B cell (primary cell): Measurements from ENCODE around the gene BAMBI. TPM values are rescaled to one million over a fixed set of nuclear protein-coding genes. Genes with fewer than 3 reads are reported as not detected.

Experiments
- ATAC-seq: fragments of 200-7000 bp; cut with Tn5 transposase; one replicate; pipeline ENCODE4 v1.10.0; 2021; ENCODE audit warnings: low read depth, mild to moderate bottlenecking, moderate number of reproducible peaks, moderate library complexity
- CTCF ChIA-PET: fragments of 350-600 bp; sonication (Branson Sonifier 250); formaldehyde crosslinking; loops from one replicate; lab custom pipeline; 2021; ENCODE audit warnings: antibody characterized with exemption, inconsistent platforms; lab: Charles Lee
- POLR2A ChIA-PET: fragments of 350-600 bp; sonication (Branson Sonifier 250); formaldehyde crosslinking; loops from one replicate; lab custom pipeline; 2021; ENCODE audit warnings: antibody characterized with exemption; lab: Charles Lee
- DNase-seq: peaks from one replicate; pipeline ENCODE4 v3.0.0; 2013
- H2AFZ ChIP-seq: 2 replicates; pipeline ENCODE4 v1.6.1; 2012; ENCODE audit warnings: mild to moderate bottlenecking, low read depth, low read length; ENCODE audit not compliant: insufficient read depth, poor library complexity, severe bottlenecking
- H3K27ac ChIP-seq, 2 donors: 1 replicate in 1 of 2; 2 replicates in 1 of 2; pipeline ENCODE4 v1.5.1; 2012 to 2013; ENCODE audit warnings: low read length in 2 of 2, mild to moderate bottlenecking in 2 of 2, moderate library complexity in 1 of 2
- H3K27me3 ChIP-seq, 4 experiments: fragments of 200-600 bp in 1 of 4; sonication (generic) in 1 of 4; replicated peaks in 1 of 4; 1 replicate in 2 of 4; 2 replicates in 2 of 4; pipeline versions ENCODE4 v1.6.1 to v1.7.0; 2013 to 2016; ENCODE audit warnings: low read length in 3 of 4, mild to moderate bottlenecking in 2 of 4, mixed read lengths in 1 of 4, moderate library complexity in 1 of 4; ENCODE audit not compliant: insufficient read depth in 4 of 4, control insufficient read depth in 3 of 4; ENCODE audit errors: control extremely low read depth in 1 of 4
- H3K36me3 ChIP-seq, 2 experiments: replicated peaks in 1 of 2; 1 replicate in 1 of 2; 2 replicates in 1 of 2; pipeline versions ENCODE4 v1.6.1 to v1.7.1; 2013; ENCODE audit warnings: low read length in 1 of 2; ENCODE audit not compliant: insufficient read depth in 2 of 2, control insufficient read depth in 1 of 2; ENCODE audit errors: control extremely low read depth in 1 of 2, extremely low read depth in 1 of 2
- H3K4me1 ChIP-seq, 2 donors: fragments of 200-600 bp in 1 of 2; sonication (generic) in 1 of 2; 1 replicate in 1 of 2; 2 replicates in 1 of 2; pipeline versions ENCODE4 v1.5.1 to v1.6.1; 2013 to 2017; ENCODE audit warnings: low read length in 2 of 2; ENCODE audit not compliant: control insufficient read depth in 2 of 2, insufficient read depth in 2 of 2
- H3K4me2 ChIP-seq: replicated peaks from 2 replicates; pipeline ENCODE3; 2012; ENCODE audit warnings: mild to moderate bottlenecking, low read depth, low read length; ENCODE audit not compliant: poor library complexity, severe bottlenecking
- H3K4me3 ChIP-seq, 5 experiments: fragments of 200-600 bp in 1 of 5; sonication (generic) in 1 of 5; 1 replicate in 3 of 5; 2 replicates in 2 of 5; pipeline versions ENCODE4 v1.5.1 to v1.7.0; 2011 to 2016; ENCODE audit warnings: low read length in 4 of 5, mild to moderate bottlenecking in 4 of 5, low read depth in 2 of 5, control low read depth in 1 of 5, moderate library complexity in 1 of 5; ENCODE audit not compliant: insufficient read depth in 1 of 5; ENCODE audit errors: control extremely low read depth in 1 of 5, extremely low read depth in 1 of 5
- H3K79me2 ChIP-seq: fragments of 200-600 bp; sonication (generic); one replicate; pipeline ENCODE4 v1.6.0; 2016; ENCODE audit warnings: low read length; ENCODE audit not compliant: control insufficient read depth, insufficient read depth
- H3K9ac ChIP-seq: fragments of 200-600 bp; sonication (generic); 2 replicates; pipeline ENCODE4 v1.6.1; 2017; ENCODE audit warnings: mild to moderate bottlenecking, low read length, moderate library complexity
- H3K9me3 ChIP-seq, 3 donors: one replicate each; pipeline versions ENCODE4 v1.6.1 to v1.7.1; 2013; ENCODE audit warnings: low read length in 2 of 3; ENCODE audit not compliant: control insufficient read depth in 2 of 3, insufficient read depth in 1 of 3; ENCODE audit errors: control extremely low read depth in 1 of 3
- H4K20me1 ChIP-seq: 2 replicates; pipeline ENCODE4 v1.6.0; 2012; ENCODE audit warnings: mild to moderate bottlenecking, low read length; ENCODE audit not compliant: insufficient read depth, control insufficient read depth, poor library complexity, severe bottlenecking
- H3K27ac Mint-ChIP-seq: one replicate; pipeline ENCODE4 v1.8.0; 2021; ENCODE audit warnings: mixed read lengths
- H3K27me3 Mint-ChIP-seq: one replicate; pipeline ENCODE4 v1.8.0; 2021; ENCODE audit warnings: mixed read lengths
- H3K4me1 Mint-ChIP-seq: one replicate; pipeline ENCODE4 v1.8.0; 2021; ENCODE audit warnings: mixed read lengths
- H3K4me3 Mint-ChIP-seq: one replicate; pipeline ENCODE4 v1.8.0; 2021; ENCODE audit warnings: mixed read lengths
- H3K9me3 Mint-ChIP-seq: one replicate; pipeline ENCODE4 v1.8.0; 2022; ENCODE audit warnings: mixed read lengths; ENCODE audit not compliant: insufficient read depth
- EZH2 ChIP-seq: IDR thresholded peaks from 2 replicates; pipeline ENCODE4 v1.6.1; 2012; ENCODE audit warnings: borderline replicate concordance, low read depth, mild to moderate bottlenecking, moderate library complexity, low read length; ENCODE audit not compliant: insufficient read depth, poor library complexity, severe bottlenecking
- WGBS: methylation state at CpG from one replicate; pipeline ENCODE4 v1.1.5; 2013; ENCODE audit warnings: missing lambda C conversion rate; ENCODE audit not compliant: insufficient coverage; 5-methylcytosine and 5-hydroxymethylcytosine counted together
- intact Hi-C: fragments of 100-400 bp; cut with micrococcal nuclease; formaldehyde crosslinking; loops from one replicate; pipeline ENCODE4 v1.10.0; 2022
- polyA plus RNA-seq: library from polyadenylated mRNA; depleted of rRNA; stranded (reverse); fragments of >200 nt; gene quantifications from 2 replicates; pipeline ENCODE4 v1.2.3, GENCODE V29; 2012
- total RNA-seq, 2 donors: library from RNA; stranded (reverse); fragments of 120-200 nt in 1 of 2; gene quantifications; 1 replicate in 1 of 2; 2 replicates in 1 of 2; pipeline versions ENCODE4 v1.2.3 to v1.2.4, GENCODE V29; 2013 to 2022
- TF ChIP-seq, protein P1 (sequence below): fragments of 200-600 bp; IDR thresholded peaks from one replicate; pipeline ENCODE4 v1.8.0; 2022; ENCODE audit warnings: antibody characterized with exemption, mild to moderate bottlenecking

BAMBI gene
- total and polyA plus RNA-seq, 2 donors (not counting 1 experiment from before 2014, with no cell fraction given): 0.84 to 1.9 TPM

- H3K4me3 Mint-ChIP-seq: no peak overlapping the region
- no peaks in the 10 kb centered on the region for H3K9me3 Mint-ChIP-seq
- WGBS: 77% methylated on average over 3 of the region's 3 CpGs
- no peak for TF ChIP-seq EZH2
- TF ChIP-seq, protein P1, sequence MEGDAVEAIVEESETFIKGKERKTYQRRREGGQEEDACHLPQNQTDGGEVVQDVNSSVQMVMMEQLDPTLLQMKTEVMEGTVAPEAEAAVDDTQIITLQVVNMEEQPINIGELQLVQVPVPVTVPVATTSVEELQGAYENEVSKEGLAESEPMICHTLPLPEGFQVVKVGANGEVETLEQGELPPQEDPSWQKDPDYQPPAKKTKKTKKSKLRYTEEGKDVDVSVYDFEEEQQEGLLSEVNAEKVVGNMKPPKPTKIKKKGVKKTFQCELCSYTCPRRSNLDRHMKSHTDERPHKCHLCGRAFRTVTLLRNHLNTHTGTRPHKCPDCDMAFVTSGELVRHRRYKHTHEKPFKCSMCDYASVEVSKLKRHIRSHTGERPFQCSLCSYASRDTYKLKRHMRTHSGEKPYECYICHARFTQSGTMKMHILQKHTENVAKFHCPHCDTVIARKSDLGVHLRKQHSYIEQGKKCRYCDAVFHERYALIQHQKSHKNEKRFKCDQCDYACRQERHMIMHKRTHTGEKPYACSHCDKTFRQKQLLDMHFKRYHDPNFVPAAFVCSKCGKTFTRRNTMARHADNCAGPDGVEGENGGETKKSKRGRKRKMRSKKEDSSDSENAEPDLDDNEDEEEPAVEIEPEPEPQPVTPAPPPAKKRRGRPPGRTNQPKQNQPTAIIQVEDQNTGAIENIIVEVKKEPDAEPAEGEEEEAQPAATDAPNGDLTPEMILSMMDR: no peak
- Histone ChIP-seq H3K4me3 (no peak overlapping the region), H2AFZ (no peak overlapping the region), H3K4me2 (no peak overlapping the region), H3K79me2 (no peaks in the 10 kb centered on the region), H3K36me3 (no peaks in the 10 kb centered on the region), H3K9ac (no peak overlapping the region), H4K20me1 (no peaks in the 10 kb centered on the region), H3K27me3 (peaks cover 0 to 16% (median 10%) of the 10 kb centered on the region in 4 experiments), H3K9me3 (peaks cover 0 to 11% (median 0%) of the 10 kb centered on the region in 3 donors), H3K4me1 (peaks cover 0 to 5% of the 10 kb centered on the region in 2 donors), H3K27ac (no peak overlapping the region)
- no peak for ATAC-seq
- intact Hi-C loops: no loop called here
- H3K27me3 Mint-ChIP-seq: peaks cover 23% of the 10 kb centered on the region
- no peak overlapping the region for H3K27ac Mint-ChIP-seq
- DNase-seq: no peak
- peaks cover 5% of the 10 kb centered on the region for H3K4me1 Mint-ChIP-seq
- POLR2A ChIA-PET: no interaction called here
- CTCF ChIA-PET: no interaction called here
Observed at GRCh38 chr10:28717656-28718201, 40.4 kb downstream of the BAMBI start.

DNA sequence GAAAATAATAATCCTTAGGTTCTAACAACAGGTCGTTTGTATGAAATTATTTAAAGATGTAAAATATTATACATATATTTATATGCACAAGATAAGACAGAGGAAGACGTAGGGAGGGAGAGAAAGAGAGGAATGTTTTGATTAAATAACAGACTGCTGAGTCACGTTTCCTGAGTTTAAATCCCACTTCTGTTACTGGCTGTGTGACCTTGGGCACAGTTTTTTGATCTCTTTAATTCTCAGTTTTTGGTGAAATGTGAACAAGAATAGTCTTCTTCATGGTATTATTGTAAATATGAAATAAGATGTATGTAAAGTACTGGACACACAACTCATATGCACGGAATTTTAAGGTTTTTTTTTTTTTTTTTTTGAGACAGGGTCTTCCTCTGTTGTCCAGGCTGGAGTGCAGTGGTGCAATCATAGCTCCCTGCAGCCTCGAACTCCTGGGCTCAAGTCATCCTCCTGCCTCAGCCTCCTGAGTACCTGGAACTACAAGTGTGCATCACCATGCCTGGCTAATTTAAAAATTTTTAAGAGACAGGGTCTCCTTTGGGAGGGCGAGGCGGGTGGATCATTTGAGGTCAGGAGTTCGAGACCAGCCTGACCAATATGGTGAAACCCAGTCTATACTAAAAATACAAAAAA, 42.6 kb downstream of the BAMBI start:
- no peak for TF ChIP-seq EZH2
- Histone ChIP-seq H3K4me3 (no peak overlapping the region), H3K27ac (no peak overlapping the region), H3K79me2 (no peaks in the 10 kb centered on the region), H3K4me2 (no peak overlapping the region), H3K9ac (no peak overlapping the region), H4K20me1 (no peaks in the 10 kb centered on the region), H3K36me3 (no peaks in the 10 kb centered on the region), H2AFZ (no peak overlapping the region), H3K4me1 (peaks cover 0 to 5% of the 10 kb centered on the region in 2 donors), H3K9me3 (no peaks in the 10 kb centered on the region), H3K27me3 (peaks cover 0 to 21% (median 10%) of the 10 kb centered on the region in 4 experiments)
- Mint-ChIP-seq H3K4me1 (peaks cover 5% of the 10 kb centered on the region), H3K27ac (no peak overlapping the region), H3K4me3 (no peak overlapping the region), H3K27me3 (peaks cover 38% of the 10 kb centered on the region), H3K9me3 (no peaks in the 10 kb centered on the region)
- ATAC-seq: no peak
- intact Hi-C loops: no loop called here
- ChIA-PET POLR2A (no interaction called here), CTCF (no interaction called here)
- DNase-seq: no peak
- 40% methylated on average over 2 of the region's 8 CpGs for WGBS
